ENCODE data around the gene ACOT9. TPM values are rescaled to one million over a fixed set of nuclear protein-coding genes. Genes with fewer than 3 reads are reported as not detected.

The ACOT9 gene
- total RNA-seq, 1 donor from 2014 or later, result 61.8 TPM

GRCh38 chrX:23659339-23659738, 83.7 kb downstream of the ACOT9 start:
- TF ChIP-seq CTCF (conservative IDR thresholded peaks at IDR 0.05), result no peak
- Mint-ChIP-seq H3K4me3 (no peak overlapping the region), H3K4me1 (peaks cover 6% of the 10 kb centered on the region), H3K9me3 (no peaks in the 10 kb centered on the region), H3K27ac (ENCODE audit: unreplicated experiment) (no peak overlapping the region), H3K36me3 (ENCODE audit: low read depth) (no peaks in the 10 kb centered on the region), H3K27me3 (ENCODE audit: low read depth) (no peaks in the 10 kb centered on the region)
- no peak for DNase-seq (ENCODE audit: low read depth, low spot score)

- Mint-ChIP-seq H3K4me1 (peaks cover 6% of the 10 kb centered on the region), H3K27ac (ENCODE audit: unreplicated experiment) (no peak overlapping the region), H3K4me3 (no peak overlapping the region), H3K9me3 (no peaks in the 10 kb centered on the region), H3K36me3 (ENCODE audit: low read depth) (no peaks in the 10 kb centered on the region), H3K27me3 (ENCODE audit: low read depth) (no peaks in the 10 kb centered on the region)
- no peak for TF ChIP-seq CTCF (conservative IDR thresholded peaks at IDR 0.05)
- DNase-seq (ENCODE audit: low read depth, low spot score), result no peak
Observed at GRCh38 chrX:23656684-23657083, 86.4 kb downstream of the ACOT9 start.

GRCh38 chrX:23656091-23656490, 87.0 kb downstream of the ACOT9 start:
- H3K36me3 Mint-ChIP-seq (ENCODE audit: low read depth), result no peaks in the 10 kb centered on the region
- no peak for TF ChIP-seq CTCF (conservative IDR thresholded peaks at IDR 0.05)
- H3K4me3 Mint-ChIP-seq, result no peak overlapping the region
- peaks cover 6% of the 10 kb centered on the region for H3K4me1 Mint-ChIP-seq
- no peak for DNase-seq (ENCODE audit: low read depth, low spot score)
- no peak overlapping the region for H3K27ac Mint-ChIP-seq (ENCODE audit: unreplicated experiment)
- H3K9me3 Mint-ChIP-seq, result no peaks in the 10 kb centered on the region
- no peaks in the 10 kb centered on the region for H3K27me3 Mint-ChIP-seq (ENCODE audit: low read depth)

Other genes with a start within 250 kb of the ACOT9 start
- 168 and 171 TPM in 2 replicates for gene PRDX4, start 75.8 kb downstream of the ACOT9 start, total RNA-seq
- 106 and 108 TPM in 2 replicates for gene SAT1, start 39.9 kb upstream of the ACOT9 start, total RNA-seq
- 91.0 and 103 TPM in 2 replicates for gene APOO, start 164.7 kb upstream of the ACOT9 start, total RNA-seq
- 0.26 TPM in 1 of 2 replicates, not detected in the other for gene CXorf58, start 164.7 kb upstream of the ACOT9 start, total RNA-seq